ENCODE results near the gene SRSF3.
"Not testable (repeated sequence)": the region's sequence is repeated elsewhere in the genome, so short reads cannot be mapped to it uniquely, and the experiment has no call there.

The SRSF3 gene

GRCh38 chr6:36650848-36651478, 56.8 kb downstream of the SRSF3 start:
- no peak for DNase-seq

- DNase-seq = no peak
These were observed 57.7 kb downstream of the SRSF3 start for GRCh38 chr6:36651659-36652379.

- DNase-seq = not testable (repeated sequence)
These were observed 60.3 kb downstream of the SRSF3 start for GRCh38 chr6:36654469-36654868.
